ENCODE results near the gene RAB39B.

RAB39B gene

GRCh38 chrX:155235891-155236290 lies 28.4 kb downstream of the RAB39B start:
- Histone ChIP-seq H3K4me3 (ENCODE audit: low read depth, low read length) (no peak overlapping the region), H3K4me1 (ENCODE audit: control insufficient read depth, insufficient read depth, low read length) (no peaks in the 10 kb centered on the region), H3K9me3 (ENCODE audit: control insufficient read depth, insufficient read depth, low read depth, low read length) (no peaks in the 10 kb centered on the region), H3K27ac (ENCODE audit: extremely low read depth, low read depth, low read length) (no peak overlapping the region), H3K36me3 (ENCODE audit: control insufficient read depth in 2 of 2, insufficient read depth in 1 of 2, low read length in 2 of 2) (peaks cover 8 to 73% of the 10 kb centered on the region in 2 experiments)
- ChIA-PET CTCF (no interaction called here), POLR2A (interaction anchor here (1.4 kb wide), 1 partner anchor 20 kb away, joined by 4 read pairs; no protein-coding TSS in a partner anchor)
- no peak for TF ChIP-seq SALL2 (tag by site-specific recombination; IDR thresholded peaks at IDR 0.05; ENCODE audit: borderline replicate concordance)
- TF ChIP-seq GLI2 (tag by site-specific recombination; IDR thresholded peaks at IDR 0.05; ENCODE audit: borderline replicate concordance, low read depth): no peak
- no peak for TF ChIP-seq KLF16 (tag by site-specific recombination; IDR thresholded peaks at IDR 0.05)
- no peak for TF ChIP-seq REST (tag by site-specific recombination; IDR thresholded peaks at IDR 0.05)
- no peak for TF ChIP-seq ZNF830 (tag by site-specific recombination; IDR thresholded peaks at IDR 0.05; ENCODE audit: low read depth)
- TF ChIP-seq ZBTB49 (tag by site-specific recombination; IDR thresholded peaks at IDR 0.05; ENCODE audit: low read depth): no peak
- TF ChIP-seq ZSCAN23 (tag by site-specific recombination; IDR thresholded peaks at IDR 0.05): no peak
- no peak for TF ChIP-seq ZNF266 (tag by site-specific recombination; IDR thresholded peaks at IDR 0.05; ENCODE audit: low read depth)
- no peak for TF ChIP-seq ZNF311 (tag by site-specific recombination; IDR thresholded peaks at IDR 0.05; ENCODE audit: borderline replicate concordance)
- TF ChIP-seq TCF7L2 (IDR thresholded peaks at IDR 0.05; ENCODE audit: borderline replicate concordance, low read depth, low read length): no peak

GRCh38 chrX:155231163-155231562 lies 33.1 kb downstream of the RAB39B start:
- no peak overlapping the region for H3K27ac ChIP-seq (ENCODE audit: extremely low read depth, low read depth, low read length)
- ChIA-PET POLR2A (no interaction called here), CTCF (no interaction called here)
- TF ChIP-seq ZNF621 (tag by site-specific recombination; IDR thresholded peaks at IDR 0.05) (no peak), KLF16 (tag by site-specific recombination; IDR thresholded peaks at IDR 0.05) (no peak), ZNF664 (tag by site-specific recombination; IDR thresholded peaks at IDR 0.05) (peak; percentile 67)
- H3K36me3 ChIP-seq (ENCODE audit: control insufficient read depth in 2 of 2, insufficient read depth in 1 of 2, low read length in 2 of 2): peaks cover 9 to 76% of the 10 kb centered on the region in 2 experiments
- no peaks in the 10 kb centered on the region for H3K4me1 ChIP-seq (ENCODE audit: control insufficient read depth, insufficient read depth, low read length)
- H3K9me3 ChIP-seq (ENCODE audit: control insufficient read depth, insufficient read depth, low read depth, low read length): no peaks in the 10 kb centered on the region
- H3K4me3 ChIP-seq (ENCODE audit: low read depth, low read length): no peak overlapping the region

GRCh38 chrX:155225774-155226173 lies 38.5 kb downstream of the RAB39B start:
- ChIA-PET POLR2A (no interaction called here), CTCF (interaction anchor here (1.0 to 1.1 kb wide), 2 partner anchors 9 to 76 kb away, joined by 3 to 6 read pairs; partner anchors contain the start of gene VBP1)
- H3K27ac ChIP-seq (ENCODE audit: extremely low read depth, low read depth, low read length): no peak overlapping the region
- no peak overlapping the region for H3K4me3 ChIP-seq (ENCODE audit: low read depth, low read length)
- TF ChIP-seq PRDM6 (tag by site-specific recombination; IDR thresholded peaks at IDR 0.05) (no peak), ZNF677 (tag by site-specific recombination; IDR thresholded peaks at IDR 0.05) (no peak), ZNF26 (tag by site-specific recombination; IDR thresholded peaks at IDR 0.05) (no peak), ZNF692 (tag by site-specific recombination; IDR thresholded peaks at IDR 0.05) (no peak), ZEB2 (tag by site-specific recombination; IDR thresholded peaks at IDR 0.05) (no peak), PRDM1 (tag by site-specific recombination; IDR thresholded peaks at IDR 0.05) (no peak), YY1 (tag by site-specific recombination; IDR thresholded peaks at IDR 0.05) (no peak), ZNF473 (tag by site-specific recombination; IDR thresholded peaks at IDR 0.05) (no peak)
- H3K4me1 ChIP-seq (ENCODE audit: control insufficient read depth, insufficient read depth, low read length): no peaks in the 10 kb centered on the region
- H3K36me3 ChIP-seq (ENCODE audit: control insufficient read depth in 2 of 2, insufficient read depth in 1 of 2, low read length in 2 of 2): peaks cover 21 to 69% of the 10 kb centered on the region in 2 experiments
- no peaks in the 10 kb centered on the region for H3K9me3 ChIP-seq (ENCODE audit: control insufficient read depth, insufficient read depth, low read depth, low read length)
